Upper lobe of left lung (tissue), 4 donors: ENCODE results near the gene MAN1B1.

Experiments
- EP300 ChIP-seq, 4 donors: sonication (generic); formaldehyde crosslinking; IDR thresholded peaks; one replicate each; pipeline ENCODE4 v1.5.1; 2017; ENCODE audit warnings: antibody characterized with exemption in 4 of 4, control low read depth in 2 of 4
- POLR2A ChIP-seq, 4 donors: fragments of 450-650 bp; IDR thresholded peaks; one replicate each; pipeline ENCODE4 v1.5.1; 2016 to 2017; ENCODE audit warnings: antibody characterized with exemption in 4 of 4, mild to moderate bottlenecking in 2 of 4
- POLR2AphosphoS5 ChIP-seq, 2 donors: sonication (generic); formaldehyde crosslinking; IDR thresholded peaks; one replicate each; pipeline ENCODE4 v1.5.1; 2017; ENCODE audit warnings: antibody characterized with exemption in 2 of 2
- TF ChIP-seq, protein P1 (sequence below), 6 experiments: fragments of 450-650 bp in 4 of 6; fragments of 200-600 bp in 2 of 6; sonication (generic) in 2 of 6; IDR thresholded peaks; one replicate each; pipeline ENCODE4 v1.5.1; 2016 to 2019; ENCODE audit warnings: antibody characterized with exemption in 6 of 6

- TF ChIP-seq, protein P1, sequence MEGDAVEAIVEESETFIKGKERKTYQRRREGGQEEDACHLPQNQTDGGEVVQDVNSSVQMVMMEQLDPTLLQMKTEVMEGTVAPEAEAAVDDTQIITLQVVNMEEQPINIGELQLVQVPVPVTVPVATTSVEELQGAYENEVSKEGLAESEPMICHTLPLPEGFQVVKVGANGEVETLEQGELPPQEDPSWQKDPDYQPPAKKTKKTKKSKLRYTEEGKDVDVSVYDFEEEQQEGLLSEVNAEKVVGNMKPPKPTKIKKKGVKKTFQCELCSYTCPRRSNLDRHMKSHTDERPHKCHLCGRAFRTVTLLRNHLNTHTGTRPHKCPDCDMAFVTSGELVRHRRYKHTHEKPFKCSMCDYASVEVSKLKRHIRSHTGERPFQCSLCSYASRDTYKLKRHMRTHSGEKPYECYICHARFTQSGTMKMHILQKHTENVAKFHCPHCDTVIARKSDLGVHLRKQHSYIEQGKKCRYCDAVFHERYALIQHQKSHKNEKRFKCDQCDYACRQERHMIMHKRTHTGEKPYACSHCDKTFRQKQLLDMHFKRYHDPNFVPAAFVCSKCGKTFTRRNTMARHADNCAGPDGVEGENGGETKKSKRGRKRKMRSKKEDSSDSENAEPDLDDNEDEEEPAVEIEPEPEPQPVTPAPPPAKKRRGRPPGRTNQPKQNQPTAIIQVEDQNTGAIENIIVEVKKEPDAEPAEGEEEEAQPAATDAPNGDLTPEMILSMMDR (IDR thresholded peaks at IDR 0.05) = no peak
- TF ChIP-seq POLR2AphosphoS5 (IDR thresholded peaks at IDR 0.05) (no peak), POLR2A (IDR thresholded peaks at IDR 0.05) (no peak), EP300 (IDR thresholded peaks at IDR 0.05) (no peak)
Measured at GRCh38 chr9:137058521-137059234, 28.1 kb upstream of the MAN1B1 start.
